Liver (tissue), 9 donors: ENCODE measurements around the gene ELL. TPM values are rescaled to one million over a fixed set of nuclear protein-coding genes. Genes with fewer than 3 reads are reported as not detected.

Experiments
- DNase-seq: peaks from one replicate; pipeline ENCODE4 v3.0.0-alpha.2; 2017; ENCODE audit warnings: low spot score
- H3K27ac ChIP-seq, 2 donors: one replicate each; pipeline ENCODE4 v1.7.0; 2013; ENCODE audit warnings: inconsistent platforms in 2 of 2, low read length in 2 of 2, control low read depth in 1 of 2, low read depth in 1 of 2, mild to moderate bottlenecking in 1 of 2
- H3K27me3 ChIP-seq, 4 donors: one replicate each; pipeline versions ENCODE4 v1.6.1 to v1.7.0; 2013; ENCODE audit warnings: low read length in 3 of 4, inconsistent platforms in 1 of 4, mild to moderate bottlenecking in 1 of 4, moderate library complexity in 1 of 4; ENCODE audit not compliant: control insufficient read depth in 4 of 4, insufficient read depth in 4 of 4
- H3K36me3 ChIP-seq, 4 donors: one replicate each; pipeline versions ENCODE4 v1.6.1 to v1.7.0; 2013; ENCODE audit warnings: low read length in 3 of 4, mild to moderate bottlenecking in 3 of 4, low read depth in 1 of 4, moderate library complexity in 1 of 4; ENCODE audit not compliant: control insufficient read depth in 4 of 4, insufficient read depth in 3 of 4
- H3K4me1 ChIP-seq, 4 donors: one replicate each; pipeline versions ENCODE4 v1.6.1 to v1.7.0; 2013; ENCODE audit warnings: low read length in 3 of 4, mild to moderate bottlenecking in 3 of 4, moderate library complexity in 1 of 4; ENCODE audit not compliant: control insufficient read depth in 4 of 4, insufficient read depth in 4 of 4
- H3K4me3 ChIP-seq, 3 donors: one replicate each; pipeline versions ENCODE4 v1.6.1 to v1.7.0; 2013; ENCODE audit warnings: low read length in 3 of 3, control low read depth in 1 of 3, low read depth in 1 of 3, mild to moderate bottlenecking in 1 of 3
- H3K9ac ChIP-seq, 2 donors: one replicate each; pipeline ENCODE4 v1.7.0; 2013; ENCODE audit warnings: low read length in 2 of 2, mild to moderate bottlenecking in 2 of 2, moderate library complexity in 2 of 2, control low read depth in 1 of 2, low read depth in 1 of 2
- H3K9me3 ChIP-seq, 4 donors: one replicate each; pipeline versions ENCODE4 v1.6.1 to v1.7.0; 2013; ENCODE audit warnings: low read length in 3 of 4; ENCODE audit not compliant: control insufficient read depth in 4 of 4
- EGR1 ChIP-seq, 2 donors: IDR thresholded peaks; 2 replicates each; pipeline ENCODE4 v1.6.1; 2016 to 2018; ENCODE audit warnings: antibody characterized with exemption in 2 of 2, low read depth in 2 of 2
- FOXA1 ChIP-seq: IDR thresholded peaks from 2 replicates; pipeline ENCODE4 v1.6.1; 2016; ENCODE audit warnings: antibody characterized with exemption
- GABPA ChIP-seq, 2 donors: IDR thresholded peaks in 1 of 2; conservative IDR thresholded peaks in 1 of 2; 2 replicates each; pipeline ENCODE4 v1.6.1; 2016; ENCODE audit warnings: antibody characterized with exemption in 2 of 2, mild to moderate bottlenecking in 1 of 2, moderate library complexity in 1 of 2
- HNF4A ChIP-seq, 2 donors: conservative IDR thresholded peaks; 2 replicates each; pipeline ENCODE4 v1.6.1; 2016; ENCODE audit warnings: antibody characterized with exemption in 2 of 2, mild to moderate bottlenecking in 2 of 2
- HNF4G ChIP-seq: IDR thresholded peaks from 2 replicates; pipeline ENCODE4 v1.6.1; 2016; ENCODE audit warnings: antibody characterized with exemption
- JUND ChIP-seq, 2 donors: IDR thresholded peaks; 2 replicates each; pipeline ENCODE4 v1.6.1; 2016; ENCODE audit warnings: antibody characterized with exemption in 2 of 2
- NR2F2 ChIP-seq: IDR thresholded peaks from 2 replicates; pipeline ENCODE4 v1.6.1; 2016; ENCODE audit warnings: antibody characterized with exemption
- RAD21 ChIP-seq, 2 donors: IDR thresholded peaks; 2 replicates each; pipeline ENCODE4 v1.6.1; 2016; ENCODE audit warnings: antibody characterized with exemption in 2 of 2, mild to moderate bottlenecking in 2 of 2
- RXRA ChIP-seq, 2 donors: IDR thresholded peaks; 2 replicates each; pipeline ENCODE4 v1.6.1; 2017 to 2018; ENCODE audit warnings: antibody characterized with exemption in 2 of 2, mild to moderate bottlenecking in 1 of 2
- SP1 ChIP-seq: IDR thresholded peaks from 2 replicates; pipeline ENCODE4 v1.6.1; 2018; ENCODE audit warnings: antibody characterized with exemption, mild to moderate bottlenecking
- TAF1 ChIP-seq: conservative IDR thresholded peaks from 2 replicates; pipeline ENCODE4 v1.6.1; 2016; ENCODE audit warnings: antibody characterized with exemption, mild to moderate bottlenecking
- YY1 ChIP-seq: IDR thresholded peaks from 2 replicates; pipeline ENCODE4 v1.6.1; 2016; ENCODE audit warnings: antibody characterized with exemption, mild to moderate bottlenecking
- ZBTB33 ChIP-seq: IDR thresholded peaks from 2 replicates; pipeline ENCODE4 v1.6.1; 2016; ENCODE audit warnings: antibody characterized with exemption
- WGBS: extraction: QIAGEN DNeasy Blood & Tissue Kit; methylation state at CpG from one replicate; pipeline ENCODE4 v1.1.7; 2013; 5-methylcytosine and 5-hydroxymethylcytosine counted together
- polyA plus RNA-seq, 2 donors: library from polyadenylated mRNA; stranded (reverse) in 1 of 2; unstranded in 1 of 2; fragments of 200-250 nt in 1 of 2; fragments of >200 nt in 1 of 2; fragmentation: Nextera tagmentation in 1 of 2; extraction: Ambion mirVana in 1 of 2; gene quantifications; one replicate each; pipeline versions ENCODE4 v1.2.1 to v1.2.3, GENCODE V29; 2013 to 2015
- total RNA-seq, 2 donors: library from RNA; depleted of rRNA; stranded (reverse); fragments of >200 nt; gene quantifications; one replicate each; pipeline ENCODE4 v1.2.3, GENCODE V29; 2014
- TF ChIP-seq, protein P1 (sequence below): IDR thresholded peaks from 2 replicates; pipeline ENCODE4 v1.6.1; 2016; ENCODE audit warnings: antibody characterized with exemption, mild to moderate bottlenecking
- TF ChIP-seq, protein P2 (sequence below): fragments of 150-350 bp; IDR thresholded peaks from 2 replicates; pipeline ENCODE4 v1.5.1; 2017; ENCODE audit warnings: improper control_type of control experiment, low read depth, low read length; ENCODE audit not compliant: missing input control
- TF ChIP-seq, protein P3 (sequence below): IDR thresholded peaks from 2 replicates; pipeline ENCODE4 v1.6.1; 2016; ENCODE audit warnings: antibody characterized with exemption
- TF ChIP-seq, protein P4 (sequence below): IDR thresholded peaks from 2 replicates; pipeline ENCODE4 v1.6.1; 2016; ENCODE audit warnings: antibody characterized with exemption
- donor health status: healthy.
- donor health status: healthy.
- donor health status: healthy.
- donor health status: healthy.
- donor health status: healthy.

The ELL gene
- total and polyA plus RNA-seq, 4 donors, result 4.5 to 10.5 (median 6.6) TPM

DNA sequence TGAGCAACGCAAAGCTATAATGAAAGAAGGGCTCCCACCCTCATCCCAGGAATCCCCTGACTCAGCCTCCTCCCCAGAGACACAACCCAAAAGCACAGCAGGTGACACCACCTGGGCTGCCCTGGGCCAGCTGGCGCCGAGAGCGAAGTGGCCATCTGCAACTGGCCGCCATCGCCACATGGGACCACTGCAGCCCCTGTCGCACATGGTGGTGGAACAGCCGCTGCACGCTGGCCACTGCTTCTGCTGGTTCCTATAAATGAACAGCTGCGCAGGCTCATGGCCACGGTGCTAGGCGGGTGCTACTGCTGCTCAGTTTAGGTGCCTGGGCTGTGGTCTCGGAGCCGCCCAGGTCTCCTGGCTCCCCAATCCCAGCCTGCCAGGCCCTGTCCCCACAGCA is 72.3 kb downstream of the ELL start:
- H3K9me3 ChIP-seq, result no peaks in the 10 kb centered on the region
- peaks cover 12 to 46% (median 29%) of the 10 kb centered on the region in 4 donors for H3K36me3 ChIP-seq
- peaks cover 0 to 17% (median 12%) of the 10 kb centered on the region in 4 donors for H3K4me1 ChIP-seq
- H3K27me3 ChIP-seq, result no peaks in the 10 kb centered on the region
- H3K9ac ChIP-seq, result no peak overlapping the region
- 96% methylated on average over 14 of the region's 14 CpGs for WGBS
- no peak for DNase-seq
- TF ChIP-seq, protein P1, sequence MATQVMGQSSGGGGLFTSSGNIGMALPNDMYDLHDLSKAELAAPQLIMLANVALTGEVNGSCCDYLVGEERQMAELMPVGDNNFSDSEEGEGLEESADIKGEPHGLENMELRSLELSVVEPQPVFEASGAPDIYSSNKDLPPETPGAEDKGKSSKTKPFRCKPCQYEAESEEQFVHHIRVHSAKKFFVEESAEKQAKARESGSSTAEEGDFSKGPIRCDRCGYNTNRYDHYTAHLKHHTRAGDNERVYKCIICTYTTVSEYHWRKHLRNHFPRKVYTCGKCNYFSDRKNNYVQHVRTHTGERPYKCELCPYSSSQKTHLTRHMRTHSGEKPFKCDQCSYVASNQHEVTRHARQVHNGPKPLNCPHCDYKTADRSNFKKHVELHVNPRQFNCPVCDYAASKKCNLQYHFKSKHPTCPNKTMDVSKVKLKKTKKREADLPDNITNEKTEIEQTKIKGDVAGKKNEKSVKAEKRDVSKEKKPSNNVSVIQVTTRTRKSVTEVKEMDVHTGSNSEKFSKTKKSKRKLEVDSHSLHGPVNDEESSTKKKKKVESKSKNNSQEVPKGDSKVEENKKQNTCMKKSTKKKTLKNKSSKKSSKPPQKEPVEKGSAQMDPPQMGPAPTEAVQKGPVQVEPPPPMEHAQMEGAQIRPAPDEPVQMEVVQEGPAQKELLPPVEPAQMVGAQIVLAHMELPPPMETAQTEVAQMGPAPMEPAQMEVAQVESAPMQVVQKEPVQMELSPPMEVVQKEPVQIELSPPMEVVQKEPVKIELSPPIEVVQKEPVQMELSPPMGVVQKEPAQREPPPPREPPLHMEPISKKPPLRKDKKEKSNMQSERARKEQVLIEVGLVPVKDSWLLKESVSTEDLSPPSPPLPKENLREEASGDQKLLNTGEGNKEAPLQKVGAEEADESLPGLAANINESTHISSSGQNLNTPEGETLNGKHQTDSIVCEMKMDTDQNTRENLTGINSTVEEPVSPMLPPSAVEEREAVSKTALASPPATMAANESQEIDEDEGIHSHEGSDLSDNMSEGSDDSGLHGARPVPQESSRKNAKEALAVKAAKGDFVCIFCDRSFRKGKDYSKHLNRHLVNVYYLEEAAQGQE, result no peak
- no peak for TF ChIP-seq NR2F2
- no peak for TF ChIP-seq FOXA1
- no peak for TF ChIP-seq RAD21 (IDR thresholded peaks at IDR 0.05)
- TF ChIP-seq YY1, result no peak
- TF ChIP-seq ZBTB33, result no peak
- no peak for TF ChIP-seq JUND (IDR thresholded peaks at IDR 0.05)
- TF ChIP-seq SP1, result no peak
- no peak overlapping the region for H3K4me3 ChIP-seq
- H3K27ac ChIP-seq, result no peak overlapping the region

GRCh38 chr19:18446811-18447359 is 75.0 kb downstream of the ELL start:
- peaks cover 0 to 17% (median 12%) of the 10 kb centered on the region in 4 donors for H3K4me1 ChIP-seq

More at GRCh38 chr19:18446811-18447359, 75.0 kb downstream of the ELL start:
- H3K4me3 ChIP-seq, result no peak overlapping the region
- H3K9me3 ChIP-seq, result no peaks in the 10 kb centered on the region
- H3K27me3 ChIP-seq, result no peaks in the 10 kb centered on the region
- H3K36me3 ChIP-seq, result peaks cover 12 to 53% (median 28%) of the 10 kb centered on the region in 4 donors
- TF ChIP-seq HNF4G (no peak), SP1 (peak; percentile 74), GABPA (IDR thresholded peaks at IDR 0.05 in 1 of 2, conservative IDR thresholded peaks at IDR 0.05 in 1 of 2) (no peak), RAD21 (IDR thresholded peaks at IDR 0.05) (no peak), RXRA (IDR thresholded peaks at IDR 0.05) (peak; percentile 95 to 98), FOXA1 (no peak), YY1 (no peak), TAF1 (no peak), JUND (IDR thresholded peaks at IDR 0.05) (no peak), ZBTB33 (no peak), HNF4A (conservative IDR thresholded peaks at IDR 0.05) (peak; percentile 60 to 69), NR2F2 (peak; percentile 83), EGR1 (IDR thresholded peaks at IDR 0.05; ENCODE audit: low read depth in 2 of 2) (no peak)
- TF ChIP-seq, protein P2, sequence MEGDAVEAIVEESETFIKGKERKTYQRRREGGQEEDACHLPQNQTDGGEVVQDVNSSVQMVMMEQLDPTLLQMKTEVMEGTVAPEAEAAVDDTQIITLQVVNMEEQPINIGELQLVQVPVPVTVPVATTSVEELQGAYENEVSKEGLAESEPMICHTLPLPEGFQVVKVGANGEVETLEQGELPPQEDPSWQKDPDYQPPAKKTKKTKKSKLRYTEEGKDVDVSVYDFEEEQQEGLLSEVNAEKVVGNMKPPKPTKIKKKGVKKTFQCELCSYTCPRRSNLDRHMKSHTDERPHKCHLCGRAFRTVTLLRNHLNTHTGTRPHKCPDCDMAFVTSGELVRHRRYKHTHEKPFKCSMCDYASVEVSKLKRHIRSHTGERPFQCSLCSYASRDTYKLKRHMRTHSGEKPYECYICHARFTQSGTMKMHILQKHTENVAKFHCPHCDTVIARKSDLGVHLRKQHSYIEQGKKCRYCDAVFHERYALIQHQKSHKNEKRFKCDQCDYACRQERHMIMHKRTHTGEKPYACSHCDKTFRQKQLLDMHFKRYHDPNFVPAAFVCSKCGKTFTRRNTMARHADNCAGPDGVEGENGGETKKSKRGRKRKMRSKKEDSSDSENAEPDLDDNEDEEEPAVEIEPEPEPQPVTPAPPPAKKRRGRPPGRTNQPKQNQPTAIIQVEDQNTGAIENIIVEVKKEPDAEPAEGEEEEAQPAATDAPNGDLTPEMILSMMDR, result peak; percentile 19
- TF ChIP-seq, protein P3, sequence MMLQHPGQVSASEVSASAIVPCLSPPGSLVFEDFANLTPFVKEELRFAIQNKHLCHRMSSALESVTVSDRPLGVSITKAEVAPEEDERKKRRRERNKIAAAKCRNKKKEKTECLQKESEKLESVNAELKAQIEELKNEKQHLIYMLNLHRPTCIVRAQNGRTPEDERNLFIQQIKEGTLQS, result no peak
- TF ChIP-seq, protein P4, sequence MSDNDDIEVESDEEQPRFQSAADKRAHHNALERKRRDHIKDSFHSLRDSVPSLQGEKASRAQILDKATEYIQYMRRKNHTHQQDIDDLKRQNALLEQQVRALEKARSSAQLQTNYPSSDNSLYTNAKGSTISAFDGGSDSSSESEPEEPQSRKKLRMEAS, result no peak
- DNase-seq, result no peak
- H3K9ac ChIP-seq, result no peak overlapping the region
- WGBS, result 66% methylated on average over 12 of the region's 12 CpGs
- no peak overlapping the region for H3K27ac ChIP-seq
